Type B pancreatic cell (in vitro differentiated cells): Measurements from ENCODE around the gene RAB4B. TPM values are rescaled to one million over a fixed set of nuclear protein-coding genes. Genes with fewer than 3 reads are reported as not detected.
"Not testable (repeated sequence)": the region's sequence is repeated elsewhere in the genome, so short reads cannot be mapped to it uniquely, and the experiment has no call there.

Experiments used
- DNase-seq: peaks from one replicate; pipeline ENCODE4 v3.0.0; 2021; ENCODE audit warnings: mixed read lengths; ENCODE audit not compliant: unreplicated experiment; ENCODE audit errors: extremely low spot score
- H3K27ac Mint-ChIP-seq: 2 replicates; pipeline ENCODE4 v1.8.0; 2021; ENCODE audit warnings: mild to moderate bottlenecking, mixed read lengths
- H3K27me3 Mint-ChIP-seq: 2 replicates; pipeline ENCODE4 v1.8.0; 2021; ENCODE audit warnings: mixed read lengths
- H3K36me3 Mint-ChIP-seq: 2 replicates; pipeline ENCODE4 v1.8.0; 2021; ENCODE audit warnings: mixed read lengths
- H3K4me1 Mint-ChIP-seq: one replicate; pipeline ENCODE4 v1.8.0; 2021; ENCODE audit warnings: mixed read lengths; ENCODE audit not compliant: unreplicated experiment
- H3K4me3 Mint-ChIP-seq: 2 replicates; pipeline ENCODE4 v1.8.0; 2021; ENCODE audit warnings: mild to moderate bottlenecking, mixed read lengths
- H3K9me3 Mint-ChIP-seq: 2 replicates; pipeline ENCODE4 v1.8.0; 2021; ENCODE audit warnings: mixed read lengths
- CTCF ChIP-seq: fragments of 200-600 bp; sonication (generic); conservative IDR thresholded peaks from 2 replicates; pipeline ENCODE4 v1.5.0; 2021; ENCODE audit warnings: antibody characterized with exemption, mild to moderate bottlenecking
- long read RNA-seq: library from polyadenylated mRNA; unstranded; transcript quantifications from one replicate; pipeline ENCODE4 v2.0.0, GENCODE V29; 2020
- total RNA-seq: library from RNA; stranded (reverse); gene quantifications from 2 replicates; pipeline ENCODE4 v1.2.1, GENCODE V29; 2021; ENCODE audit warnings: low replicate concordance

Gene RAB4B
- 10.4 and 12.4 TPM in 2 replicates for total RNA-seq
- long read RNA-seq, partial matches to known transcripts = 0 of 2 reads
- long read RNA-seq, other reads (novel, unspliced or antisense) = 2 of 2 reads

- DNase-seq = peak; percentile 100
- peak within 1 kb of the TSS; percentile 89 for H3K4me3 Mint-ChIP-seq
- peaks cover 17% of the 10 kb centered on the region for H3K4me1 Mint-ChIP-seq
- peaks cover 4% of the 10 kb centered on the region for H3K36me3 Mint-ChIP-seq
- H3K27me3 Mint-ChIP-seq = no peaks in the 10 kb centered on the region
- H3K27ac Mint-ChIP-seq = peak within 1 kb of the TSS; percentile 100
- no peaks in the 10 kb centered on the region for H3K9me3 Mint-ChIP-seq
- no peak for TF ChIP-seq CTCF
Observed at GRCh38 chr19:40777937-40778705, at the start of gene RAB4B. Gene RAB4B, plus strand, starts transcription at chr19:40778247. Its CDS starts 129 bp downstream, at chr19:40778376.

GRCh38 chr19:40730065-40730464 lies 48.0 kb upstream of the RAB4B start:
- peaks cover 36% of the 10 kb centered on the region for H3K36me3 Mint-ChIP-seq
- not testable (repeated sequence) for H3K27ac Mint-ChIP-seq, H3K4me3 Mint-ChIP-seq, H3K27me3 Mint-ChIP-seq, H3K4me1 Mint-ChIP-seq, DNase-seq, H3K9me3 Mint-ChIP-seq

- not testable (repeated sequence) for H3K27me3 Mint-ChIP-seq, H3K4me3 Mint-ChIP-seq, H3K27ac Mint-ChIP-seq, H3K9me3 Mint-ChIP-seq, H3K4me1 Mint-ChIP-seq, DNase-seq
- H3K36me3 Mint-ChIP-seq = peaks cover 35% of the 10 kb centered on the region
Observed at GRCh38 chr19:40732304-40732703, 45.7 kb upstream of the RAB4B start.

- H3K4me3 Mint-ChIP-seq = no peak overlapping the region
- H3K36me3 Mint-ChIP-seq = peaks cover 35% of the 10 kb centered on the region
- TF ChIP-seq CTCF = no peak
- H3K27me3 Mint-ChIP-seq = no peaks in the 10 kb centered on the region
- no peak for DNase-seq
- H3K27ac Mint-ChIP-seq = peak overlapping the region; percentile 46
- no peaks in the 10 kb centered on the region for H3K4me1 Mint-ChIP-seq
- H3K9me3 Mint-ChIP-seq = no peaks in the 10 kb centered on the region
Observed at GRCh38 chr19:40733149-40733548, 44.9 kb upstream of the RAB4B start.

- TF ChIP-seq CTCF = no peak
- Mint-ChIP-seq H3K27me3 (no peaks in the 10 kb centered on the region), H3K36me3 (peaks cover 34% of the 10 kb centered on the region), H3K9me3 (no peaks in the 10 kb centered on the region), H3K4me3 (peak overlapping the region; percentile 44), H3K4me1 (no peaks in the 10 kb centered on the region), H3K27ac (peak overlapping the region; percentile 93)
- no peak for DNase-seq
Observed at GRCh38 chr19:40735013-40735771, 42.9 kb upstream of the RAB4B start.

- TF ChIP-seq CTCF = no peak
- Mint-ChIP-seq H3K36me3 (peaks cover 25% of the 10 kb centered on the region), H3K4me3 (no peak overlapping the region), H3K9me3 (no peaks in the 10 kb centered on the region), H3K27ac (peak overlapping the region; percentile 93), H3K4me1 (no peaks in the 10 kb centered on the region), H3K27me3 (no peaks in the 10 kb centered on the region)
- DNase-seq = no peak
Observed at GRCh38 chr19:40736661-40737060, 41.4 kb upstream of the RAB4B start.
